HK-2 (cell line): ENCODE measurements around the gene MORC2.

Experiments
- DNase-seq: peaks from one replicate; pipeline ENCODE4 v3.0.0-alpha.2; 2018; ENCODE audit not compliant: unreplicated experiment

The MORC2 gene

DNA sequence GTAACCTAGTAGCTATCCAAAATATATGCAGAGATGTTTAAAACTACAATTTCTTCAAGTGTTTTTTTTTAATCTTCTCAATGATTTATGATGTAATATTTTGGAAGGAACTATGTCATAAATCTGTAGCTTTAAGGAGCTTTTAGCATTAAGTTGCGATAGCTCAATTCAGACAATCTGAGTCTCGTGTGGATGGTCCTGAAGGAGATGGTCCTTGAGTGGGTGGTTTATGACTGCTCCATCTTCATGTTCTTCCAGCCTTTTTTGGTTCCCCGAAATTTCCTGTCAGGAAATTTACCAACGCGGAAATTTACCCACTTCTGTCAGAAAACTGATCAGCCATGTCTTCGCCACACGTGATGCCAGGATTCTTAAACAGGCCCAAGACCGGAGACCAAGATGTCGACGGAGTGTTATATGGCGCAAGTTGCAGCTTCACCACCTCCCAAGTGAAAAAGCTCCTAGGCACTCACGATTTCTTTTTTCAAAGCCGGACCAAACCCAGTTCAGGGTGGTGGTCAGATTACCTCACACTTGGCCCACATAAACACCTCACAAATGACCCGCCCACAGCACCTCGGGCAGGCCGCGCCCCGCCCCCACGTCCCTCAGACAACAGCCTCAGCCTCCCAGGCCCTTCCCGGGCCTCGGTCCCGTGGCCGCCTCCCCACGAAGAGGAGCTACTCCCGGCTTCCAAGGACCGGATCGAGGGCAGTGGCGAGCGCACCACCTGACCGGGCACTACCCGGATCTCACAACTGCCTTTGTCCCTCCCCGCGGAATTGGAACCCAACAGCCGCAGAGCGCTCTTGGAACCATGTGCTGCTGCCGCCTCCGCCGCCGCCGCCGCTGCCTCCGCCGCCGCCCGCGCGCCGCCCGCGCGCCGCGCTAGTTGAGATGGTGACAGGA, at the start of gene MORC2:
TSS of gene MORC2 (minus strand) at position 760 of the 909 bp plus-strand sequence. CDS start 885 bp downstream, outside the sequence.
- DNase-seq = peak; percentile 66

DNA sequence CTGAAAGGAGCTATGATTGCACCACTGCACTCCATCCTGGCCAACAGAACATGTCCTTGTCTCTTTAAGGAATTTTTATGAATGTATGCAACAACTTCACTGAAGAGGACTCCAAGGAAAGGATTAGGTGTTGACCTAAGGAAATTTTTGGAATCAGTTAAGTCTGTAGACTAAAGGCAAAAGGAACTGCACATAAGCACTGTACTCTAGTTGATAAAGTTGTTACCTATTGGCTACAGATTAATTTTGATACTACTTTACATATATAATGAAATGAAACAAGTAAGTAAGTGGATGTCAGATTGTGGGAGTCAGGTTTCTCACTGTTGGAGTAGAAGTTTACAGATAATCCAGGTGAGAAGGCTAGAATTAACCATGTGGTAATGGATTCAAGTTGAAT, 37.0 kb upstream of the MORC2 start:
- DNase-seq = no peak

DNA sequence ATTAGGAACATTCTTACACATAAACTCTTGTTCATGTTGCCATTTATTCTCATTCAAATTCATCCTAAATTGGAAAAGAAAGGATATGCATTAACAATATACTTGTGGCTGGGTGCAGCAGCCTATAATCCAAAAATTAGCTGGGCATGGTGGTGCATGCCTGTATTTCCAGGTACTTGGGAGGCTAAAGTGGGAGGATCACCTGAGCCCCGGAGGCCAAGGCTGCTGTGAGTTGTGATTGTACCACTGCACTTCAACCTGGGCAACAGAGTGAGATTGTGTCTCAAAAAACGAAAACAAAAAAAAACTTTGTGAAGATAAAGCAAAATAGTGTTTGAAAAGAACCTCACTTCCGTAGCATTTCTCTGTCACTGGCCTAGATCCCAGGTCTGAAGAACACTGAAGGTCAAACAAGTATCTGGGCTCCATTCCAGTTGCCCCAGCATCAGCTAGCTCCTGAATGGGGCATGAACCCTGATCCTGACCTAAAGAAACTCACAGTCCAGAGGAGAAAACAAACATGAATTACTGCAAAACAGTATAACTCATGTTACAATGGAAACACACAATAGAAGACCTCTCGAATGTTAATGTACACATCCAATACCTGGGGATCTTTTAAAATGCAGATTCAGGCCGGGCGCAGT, 32.7 kb upstream of the MORC2 start:
- no peak for DNase-seq

DNA sequence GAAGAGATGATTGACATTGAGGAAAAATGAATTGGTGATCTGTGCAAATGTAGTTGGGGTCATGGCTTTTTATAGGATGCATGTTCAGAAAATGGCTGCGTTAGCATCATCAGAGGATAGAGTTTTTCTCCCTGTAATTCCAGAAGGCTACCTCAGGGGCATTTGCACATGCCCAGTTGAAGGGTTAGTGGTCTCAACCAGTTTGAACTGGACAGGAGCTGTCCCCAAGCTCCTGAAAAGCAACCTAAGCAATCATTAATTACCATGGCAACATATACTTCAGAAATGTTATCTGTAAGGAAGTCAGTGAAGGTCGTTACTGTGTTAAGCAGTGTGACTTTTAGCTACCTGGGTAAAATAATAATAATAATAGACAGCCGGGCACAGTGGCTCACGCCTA, 29.8 kb upstream of the MORC2 start:
- no peak for DNase-seq

DNA sequence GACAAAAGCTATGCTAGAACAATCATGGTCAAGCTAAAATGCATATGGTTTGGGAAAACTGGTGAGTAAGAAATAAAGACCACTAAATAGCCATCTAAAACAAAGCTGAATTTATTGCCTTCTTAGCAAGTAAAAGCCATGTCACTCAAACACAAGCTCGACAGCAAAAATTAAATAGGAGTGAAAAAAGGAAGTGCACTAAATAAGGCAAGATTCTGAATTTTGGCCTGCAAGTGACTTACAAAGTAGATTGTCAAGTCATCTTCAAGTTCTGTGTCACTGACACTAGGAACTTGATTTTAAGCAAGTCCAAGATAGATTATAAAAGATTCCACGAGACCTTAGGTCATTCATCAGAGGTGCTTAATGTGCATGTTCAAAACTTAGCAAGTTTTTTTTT, 27.9 kb upstream of the MORC2 start:
- no peak for DNase-seq

DNA sequence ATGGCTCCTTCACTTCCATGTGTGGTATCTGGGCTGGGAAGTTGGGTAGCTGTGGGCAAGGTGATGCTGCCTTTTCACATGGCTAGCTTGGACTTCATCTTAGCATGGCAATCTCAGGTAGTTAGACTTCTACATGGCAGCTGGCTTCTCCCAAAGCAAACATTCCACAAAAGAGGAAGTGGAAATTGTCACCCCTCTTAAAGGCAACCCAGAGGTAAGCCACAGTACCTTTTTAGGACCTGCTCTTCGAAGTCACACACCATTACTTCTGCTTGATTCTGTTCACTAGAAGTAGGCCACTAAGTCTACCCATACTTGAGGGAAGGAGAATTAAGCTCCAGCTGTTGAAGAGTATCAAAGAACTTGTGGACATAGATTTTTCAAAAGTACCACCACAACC, 26.4 kb upstream of the MORC2 start:
- no peak for DNase-seq

DNA sequence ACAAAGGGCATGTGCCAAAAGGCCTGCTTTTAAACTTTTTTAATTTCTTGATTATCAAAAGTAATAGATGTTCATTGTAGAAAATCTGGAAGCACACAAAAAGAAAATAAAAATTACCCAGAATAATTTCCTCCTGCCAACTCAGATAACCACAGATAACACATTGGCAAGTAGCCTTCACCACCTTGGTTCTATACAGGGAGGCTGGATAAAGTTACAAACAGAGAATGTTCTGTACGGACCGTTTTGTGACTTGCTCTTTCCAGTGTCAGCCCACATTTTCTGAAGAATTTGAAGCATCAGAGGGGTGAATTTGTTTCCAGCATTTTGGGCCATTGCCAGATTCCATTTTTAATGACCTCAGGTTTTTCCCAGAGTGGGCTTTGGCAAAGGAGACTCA, 24.0 kb upstream of the MORC2 start:
- no peak for DNase-seq

DNA sequence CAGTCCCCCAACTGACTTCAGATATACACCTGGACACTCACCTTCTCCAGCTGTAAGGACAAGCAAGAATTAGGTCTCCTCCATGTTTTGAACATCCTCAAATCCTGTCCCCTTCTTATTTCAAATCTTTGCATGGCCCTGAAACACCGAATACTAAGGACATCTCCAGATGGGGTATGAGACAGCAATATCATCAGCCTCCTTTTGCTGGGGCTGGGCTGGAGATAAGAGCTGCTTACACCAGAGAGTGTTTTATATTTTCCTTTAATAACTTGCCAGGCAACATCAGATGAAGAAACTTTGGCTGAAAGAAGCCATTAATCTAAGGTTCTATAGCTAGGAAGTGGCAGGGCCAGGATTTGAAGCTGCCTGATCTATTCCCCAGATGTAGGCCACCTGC, 22.1 kb upstream of the MORC2 start:
- DNase-seq = no peak

DNA sequence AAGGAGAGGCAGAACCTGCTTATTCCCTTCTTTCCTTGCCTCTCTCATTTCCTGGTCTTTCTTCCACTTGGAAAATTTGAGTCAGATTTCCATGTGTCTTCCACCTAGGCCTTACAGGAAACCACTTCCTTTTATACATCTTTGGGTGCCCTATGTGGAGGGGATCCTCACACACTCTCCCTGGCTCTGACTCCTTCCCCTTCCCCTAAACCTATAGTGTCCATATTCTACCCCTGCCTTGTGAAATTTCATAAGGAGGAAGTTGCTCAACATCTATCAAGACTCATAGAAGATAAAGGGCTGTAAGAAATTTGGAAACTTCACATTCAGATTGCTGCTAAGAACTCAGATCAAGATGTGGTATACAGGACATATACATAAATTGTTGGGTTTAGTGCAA, 20.9 kb upstream of the MORC2 start:
- no peak for DNase-seq

DNA sequence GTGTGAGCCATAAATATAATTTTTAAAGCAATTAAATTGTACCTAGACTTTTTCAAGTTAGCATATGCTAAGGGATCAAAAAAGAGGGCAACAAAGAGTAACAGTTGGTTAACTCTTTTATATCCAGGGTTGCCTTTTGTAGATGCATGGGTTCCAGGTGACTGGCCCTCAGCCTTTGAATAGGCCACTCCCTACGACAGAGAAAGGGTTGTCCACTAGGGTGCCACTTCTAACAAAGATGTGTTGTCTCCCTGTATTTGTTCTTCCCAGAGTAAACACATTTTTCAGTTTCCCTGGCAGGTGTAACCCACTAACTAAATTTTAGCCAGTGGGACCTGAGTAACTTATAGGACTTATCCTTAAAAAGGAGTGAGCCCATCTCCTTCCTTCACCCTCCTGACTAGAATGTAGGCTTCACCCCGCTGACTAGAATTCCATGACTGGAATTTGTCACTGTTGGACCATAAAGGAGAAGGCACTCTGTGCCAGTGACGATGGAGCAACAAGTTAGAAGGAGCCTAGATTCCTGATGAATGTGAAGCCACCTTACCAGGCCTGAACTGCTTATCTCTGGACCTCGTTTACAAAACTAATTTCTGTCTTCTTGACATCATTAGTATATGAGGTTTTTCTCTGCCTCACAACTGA, 17.1 kb upstream of the MORC2 start:
- DNase-seq = no peak

DNA sequence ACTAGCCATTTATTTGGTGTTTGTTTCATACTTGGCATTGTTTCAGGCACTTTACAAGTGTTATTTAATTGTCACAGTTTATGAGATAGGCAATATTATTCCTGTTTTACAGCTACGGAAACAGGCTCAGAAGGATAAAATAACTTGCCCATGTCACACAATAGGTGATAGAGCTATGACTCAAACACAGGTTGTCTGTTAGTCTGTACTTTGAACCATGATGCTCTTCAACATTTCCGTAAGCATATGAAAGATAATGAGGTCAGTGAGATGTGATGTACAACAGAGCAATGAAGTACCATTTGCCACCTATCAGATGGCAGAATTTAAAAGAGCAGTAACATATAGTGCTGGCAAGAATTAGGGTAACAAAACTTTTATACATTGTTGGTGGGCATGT, 15.7 kb upstream of the MORC2 start:
- DNase-seq = no peak

DNA sequence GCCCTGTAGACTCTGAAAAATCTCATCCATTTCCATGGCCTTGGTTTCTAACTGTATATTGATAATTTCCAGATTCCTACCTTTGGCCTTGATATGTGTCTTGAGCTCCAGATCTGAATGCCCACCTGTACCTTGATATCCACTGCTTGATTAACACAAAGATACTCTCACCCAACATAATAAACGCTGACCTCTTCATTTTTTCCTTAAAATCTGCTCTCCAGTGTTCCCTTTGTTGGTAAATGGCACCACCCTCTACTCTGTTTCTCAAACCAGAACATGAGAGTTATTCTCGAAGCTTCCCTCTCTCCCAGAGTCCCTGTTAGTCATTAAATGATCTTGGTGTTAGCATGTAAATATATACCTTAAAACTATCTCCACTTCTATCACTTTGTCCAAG, 13.9 kb upstream of the MORC2 start:
- no peak for DNase-seq

DNA sequence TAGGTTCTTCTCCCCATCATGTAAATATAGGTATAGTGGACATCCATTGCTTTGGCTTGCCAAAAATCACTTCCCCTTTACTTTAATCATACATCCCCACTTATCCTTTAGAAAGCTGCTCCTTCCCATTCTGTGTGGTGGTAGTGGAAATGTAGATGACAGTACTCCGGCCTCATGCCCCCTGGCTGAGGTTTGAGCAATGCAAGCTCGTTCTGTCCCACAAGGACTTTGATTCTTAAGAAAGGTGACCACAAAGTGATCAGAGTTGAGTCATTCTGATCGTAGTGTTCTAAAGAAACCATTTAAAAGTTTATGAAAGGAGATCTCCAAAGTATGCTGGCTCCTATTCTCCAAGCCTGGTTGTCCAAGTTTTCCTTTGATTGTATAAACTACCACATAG, 11.4 kb upstream of the MORC2 start:
- DNase-seq = no peak

DNA sequence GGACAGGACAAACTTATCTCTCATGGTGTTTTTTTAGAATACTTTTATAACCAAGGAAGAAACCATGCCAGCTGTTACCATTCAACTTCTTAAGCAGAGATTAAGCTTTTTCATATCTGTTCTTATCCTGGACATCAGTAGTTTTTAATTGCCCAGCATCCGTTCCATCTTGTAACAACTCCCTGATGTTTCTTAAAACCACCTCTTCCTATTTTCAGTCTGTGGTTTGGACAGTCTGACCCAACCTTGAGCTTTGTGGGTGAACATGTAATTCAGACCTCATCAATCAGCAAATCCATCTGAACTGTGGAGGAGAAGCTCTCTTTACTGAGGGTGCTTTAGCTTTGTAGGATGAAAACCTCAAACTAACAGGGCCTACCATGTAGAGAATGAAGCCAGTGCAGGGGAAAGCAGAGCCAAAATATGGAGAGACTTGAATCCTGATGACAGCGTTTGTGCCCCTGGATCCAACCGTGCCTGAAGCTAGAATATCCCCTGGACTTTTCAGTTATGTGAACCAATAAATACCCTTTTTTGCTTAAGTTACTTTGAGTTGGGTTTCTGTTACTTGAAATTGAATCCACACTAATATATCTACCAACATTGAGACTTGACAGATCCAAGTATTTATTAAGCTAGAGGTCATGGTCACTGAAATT, 9.9 kb upstream of the MORC2 start:
- no peak for DNase-seq

DNA sequence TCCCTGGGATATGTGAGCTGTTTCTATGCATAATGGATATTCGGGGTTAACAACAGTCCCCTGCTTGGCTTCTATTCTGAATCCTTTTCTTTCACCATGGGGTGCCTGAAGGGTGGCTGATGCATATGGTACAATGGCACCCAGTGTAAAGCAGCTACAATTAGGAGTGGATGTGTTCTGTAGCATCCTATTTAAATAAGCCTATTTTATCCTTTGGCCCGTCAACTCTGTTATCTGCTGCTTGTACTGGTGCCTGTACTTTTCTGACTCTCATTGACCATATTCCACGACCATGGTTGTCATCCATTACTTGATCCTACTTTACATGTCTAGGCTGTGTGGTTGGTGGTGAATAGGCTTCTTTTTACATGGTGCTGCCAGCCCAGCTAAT, 1.8 kb upstream of the MORC2 start:
- no peak for DNase-seq

DNA sequence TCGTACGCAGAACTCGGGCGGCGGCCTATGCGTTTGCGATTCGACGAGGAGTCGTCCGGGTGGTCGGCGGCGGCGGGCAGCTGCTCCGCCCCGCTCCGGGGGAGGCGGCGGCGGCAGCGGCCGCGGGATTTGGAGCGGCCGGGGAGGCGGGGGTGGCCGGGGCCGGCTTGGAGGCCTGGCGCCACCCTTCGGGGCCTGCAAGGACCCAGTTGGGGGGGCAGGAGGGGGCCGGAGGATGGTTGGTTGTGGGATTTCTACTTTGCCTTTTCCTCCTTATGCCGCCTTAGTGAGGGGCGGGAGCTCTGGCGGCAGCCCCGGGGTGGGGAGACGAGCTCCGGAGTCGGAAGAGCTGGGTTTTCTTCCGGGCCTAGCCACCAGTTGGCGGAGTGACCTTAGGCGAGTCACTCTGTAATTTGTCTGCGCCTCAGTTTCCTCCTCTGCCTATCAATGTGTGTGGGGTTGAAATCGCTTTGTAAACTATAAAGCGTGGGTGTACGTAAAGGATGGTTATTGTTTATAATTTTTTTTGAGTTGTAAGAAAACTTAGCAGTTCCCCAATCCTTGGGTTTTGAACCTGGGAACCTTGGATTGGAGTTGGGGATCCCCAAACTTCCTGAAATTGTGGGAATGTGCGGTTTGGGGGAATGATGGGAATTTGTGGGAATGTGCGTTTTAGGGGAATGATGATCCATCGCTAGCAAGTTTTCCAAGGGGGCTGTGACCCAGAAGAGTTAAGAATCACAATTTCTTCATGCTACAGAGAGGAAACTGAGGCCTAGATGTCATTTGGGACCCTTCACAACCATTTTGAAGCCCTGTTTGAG, 1.2 kb upstream of the MORC2 start:
- DNase-seq = no peak

DNA sequence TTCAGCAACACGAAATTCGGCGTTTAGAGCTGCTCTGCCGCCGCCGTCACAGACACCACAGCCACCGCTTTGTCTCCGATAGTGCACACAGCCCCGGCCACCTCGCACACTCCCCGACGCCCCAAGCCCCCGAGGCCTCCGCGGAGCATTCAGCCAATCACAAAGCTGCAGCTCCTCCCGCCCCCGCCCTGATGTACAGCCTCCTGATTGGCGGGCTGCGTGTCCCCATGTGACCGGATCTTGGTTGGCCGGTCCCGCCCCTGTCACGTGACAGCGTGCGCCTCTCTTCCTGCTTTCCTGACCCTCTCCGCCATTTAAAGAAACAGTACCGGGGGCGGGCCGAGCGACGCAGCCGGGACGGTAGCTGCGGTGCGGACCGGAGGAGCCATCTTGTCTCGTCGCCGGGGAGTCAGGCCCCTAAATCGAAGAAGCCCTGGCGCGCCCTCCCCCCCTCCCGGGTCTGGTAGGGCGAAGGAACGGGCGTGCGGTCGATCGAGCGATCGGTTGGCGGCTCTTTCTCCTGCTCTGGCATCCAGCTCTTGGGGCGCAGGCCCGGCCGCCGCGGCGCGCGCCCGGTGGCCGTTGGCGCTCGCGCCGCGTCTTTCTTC, 454 bp upstream of the MORC2 start, which contains the start of gene TUG1:
TSS of gene TUG1 (plus strand) at position 342 of the 608 bp plus-strand sequence.
- DNase-seq = peak; percentile 96

DNA sequence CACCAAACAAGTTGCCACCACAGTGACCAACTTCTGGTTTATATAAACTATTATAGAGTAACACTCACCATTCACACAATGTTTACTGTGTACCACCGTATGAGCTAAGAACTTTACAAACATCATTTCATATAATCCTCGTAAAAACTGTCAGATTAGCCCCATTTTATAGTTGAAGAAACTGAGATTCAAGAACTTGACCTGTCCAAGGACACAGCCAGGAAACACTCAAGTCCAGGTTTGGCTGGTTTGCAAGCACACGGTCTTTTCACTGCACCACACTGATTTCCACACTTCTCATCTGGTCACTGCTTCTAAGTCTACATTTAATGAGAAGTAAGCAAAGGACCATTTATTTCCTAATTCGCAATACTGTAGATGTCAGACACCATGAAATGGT, 3.7 kb downstream of the MORC2 start:
- no peak for DNase-seq

DNA sequence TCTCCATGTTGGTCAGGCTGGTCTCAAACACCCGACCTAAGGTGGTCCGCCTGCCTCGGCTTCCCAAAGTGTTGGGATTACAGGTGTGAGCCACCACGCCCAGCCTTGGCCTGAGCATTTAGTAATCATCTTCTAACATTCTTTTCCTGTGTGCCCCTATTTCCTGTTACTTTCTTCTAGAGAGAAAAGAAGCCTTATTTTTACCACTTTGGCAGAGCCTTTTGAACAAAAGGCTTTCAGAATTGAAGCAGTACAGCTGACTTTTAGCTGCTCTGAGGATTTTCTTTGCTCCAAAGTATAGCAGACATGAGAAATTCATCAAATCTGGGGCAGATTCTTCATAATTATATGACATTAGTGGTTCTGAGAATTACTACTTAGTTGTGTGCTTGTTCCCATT, 13.4 kb downstream of the MORC2 start:
- no peak for DNase-seq

DNA sequence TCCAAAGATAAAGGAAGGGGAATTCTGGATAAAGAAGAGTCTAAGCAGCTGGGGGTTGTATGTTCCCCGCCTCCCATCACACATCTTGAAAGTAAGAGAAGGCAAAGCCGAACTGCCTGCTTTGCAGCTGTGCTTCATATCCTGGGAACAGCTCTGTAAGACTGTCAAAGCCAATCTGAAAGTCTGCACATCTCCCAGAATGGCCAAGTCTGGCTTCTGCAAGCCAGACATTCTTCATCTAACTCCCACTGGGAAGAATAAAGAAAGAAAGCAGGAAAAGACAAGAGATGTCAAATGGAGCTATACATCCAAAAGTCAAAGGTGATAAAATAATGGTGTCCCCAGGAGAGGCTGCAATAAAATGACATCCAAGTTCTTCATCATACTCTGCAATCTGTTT, 15.4 kb downstream of the MORC2 start:
- no peak for DNase-seq
